Psoas muscle (tissue), 8 donors: ENCODE measurements around the gene PSMB5. TPM values are rescaled to one million over a fixed set of nuclear protein-coding genes. Genes with fewer than 3 reads are reported as not detected.

Experiments
- ATAC-seq, 4 donors: fragments of 200-7000 bp; cut with Tn5 transposase; one replicate each; pipeline ENCODE4 v1.9.1; 2020; ENCODE audit warnings: moderate library complexity in 3 of 4, mild to moderate bottlenecking in 2 of 4
- DNase-seq, 2 donors: peaks; one replicate each; pipeline ENCODE4 v3.0.0-alpha.2; 2020
- H3K27ac ChIP-seq: fragments of 200-600 bp; one replicate; pipeline ENCODE4 v1.8.0; 2022
- H3K27me3 ChIP-seq, 3 donors: fragments of 200-600 bp in 1 of 3; one replicate each; pipeline versions ENCODE4 v1.6.1 to v1.8.0; 2013 to 2022; ENCODE audit warnings: low read length in 2 of 3, mild to moderate bottlenecking in 2 of 3, moderate library complexity in 1 of 3; ENCODE audit not compliant: insufficient read depth in 3 of 3
- H3K36me3 ChIP-seq, 2 donors: fragments of 200-600 bp in 1 of 2; one replicate each; pipeline versions ENCODE4 v1.6.1 to v1.8.0; 2013 to 2022; ENCODE audit warnings: low read depth in 1 of 2, mild to moderate bottlenecking in 1 of 2, moderate library complexity in 1 of 2; ENCODE audit not compliant: insufficient read depth in 1 of 2
- H3K4me1 ChIP-seq: fragments of 200-600 bp; one replicate; pipeline ENCODE4 v1.8.0; 2022
- H3K4me3 ChIP-seq: fragments of 200-600 bp; one replicate; pipeline ENCODE4 v1.8.0; 2022; ENCODE audit warnings: mild to moderate bottlenecking
- H3K9me3 ChIP-seq: fragments of 200-600 bp; one replicate; pipeline ENCODE4 v1.8.0; 2022
- WGBS, 3 donors: extraction: QIAGEN DNeasy Blood & Tissue Kit; methylation state at CpG; one replicate each; pipeline versions ENCODE4 v1.1.6 to v1.1.7; 2013; 5-methylcytosine and 5-hydroxymethylcytosine counted together
- intact Hi-C, 2 donors: fragments of 100-400 bp; cut with DNase I; formaldehyde crosslinking; loops; one replicate each; pipeline versions ENCODE4 v1.11.0 to v1.14.2; 2022
- polyA plus RNA-seq, 3 donors: library from polyadenylated mRNA; stranded (reverse); fragments of 200-250 nt; gene quantifications; one replicate each; pipeline ENCODE4 v1.2.3, GENCODE V29; 2013
- total RNA-seq, 4 donors: library from RNA; stranded (reverse); fragmentation: NEBNext Ultra II Directional in 2 of 4; extraction: Animal tissue kit (Norgen Biotek cat#: 25700) in 2 of 4; gene quantifications; one replicate each; pipeline versions ENCODE4 v1.2.1 to v1.2.4, GENCODE V29; 2021 to 2023
- TF ChIP-seq, protein P1 (sequence below): fragments of 200-600 bp; IDR thresholded peaks from one replicate; pipeline ENCODE4 v1.8.0; 2022; ENCODE audit warnings: antibody characterized with exemption
- donor health status: healthy with polysubstance abuse.
- donor health status: DM: no; HTN: no; CAD: no; lungs with moderate emphysema.
- donor health status: Bipolar disorder and iron deficiency.
- donor health status: healthy.
- donor health status: DM: yes; HTN: yes; CAD: no.
- donor health status: DM: no; HTN: no; CAD: no.
- donor health status: DM: no; HTN: no; CAD: no.
- donor health status: DM: yes; HTN: yes; CAD: no.

PSMB5 gene
- total and polyA plus RNA-seq, 7 donors: 156 to 619 (median 304) TPM

DNA sequence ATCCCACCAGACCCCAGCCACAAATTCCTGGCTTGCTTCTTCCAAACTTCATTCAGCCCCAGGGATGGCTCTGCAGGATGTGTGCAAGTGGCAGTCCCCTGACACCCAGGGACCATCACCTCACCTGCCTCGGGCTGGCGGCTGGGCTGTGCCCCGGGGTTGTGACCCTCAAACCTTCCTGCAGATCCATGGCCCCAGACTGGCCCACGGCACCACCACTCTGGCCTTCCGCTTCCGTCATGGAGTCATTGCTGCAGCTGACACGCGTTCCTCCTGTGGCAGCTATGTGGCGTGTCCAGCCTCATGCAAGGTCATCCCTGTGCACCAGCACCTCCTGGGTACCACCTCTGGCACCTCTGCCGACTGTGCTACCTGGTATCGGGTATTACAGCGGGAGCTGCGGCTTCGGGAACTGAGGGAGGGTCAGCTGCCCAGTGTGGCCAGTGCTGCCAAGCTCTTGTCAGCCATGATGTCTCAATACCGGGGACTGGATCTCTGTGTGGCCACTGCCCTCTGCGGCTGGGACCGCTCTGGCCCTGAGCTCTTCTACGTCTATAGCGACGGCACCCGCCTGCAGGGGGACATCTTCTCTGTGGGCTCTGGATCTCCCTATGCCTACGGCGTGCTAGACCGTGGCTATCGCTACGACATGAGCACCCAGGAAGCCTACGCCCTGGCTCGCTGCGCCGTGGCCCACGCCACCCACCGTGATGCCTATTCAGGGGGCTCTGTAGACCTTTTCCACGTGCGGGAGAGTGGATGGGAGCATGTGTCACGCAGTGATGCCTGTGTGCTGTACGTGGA is 7.7 kb upstream of the PSMB5 start, which contains the start of gene PSMB11:
Gene PSMB11, plus strand, starts transcription at position 51 of the 804 bp plus-strand sequence. Its CDS starts 14 bp downstream, at position 65.
- Histone ChIP-seq H3K4me3 (no peak within 1 kb of the TSS), H3K4me1 (no peaks in the 10 kb centered on the region), H3K27me3 (no peaks in the 10 kb centered on the region), H3K36me3 (no peaks in the 10 kb centered on the region), H3K27ac (no peak within 1 kb of the TSS), H3K9me3 (no peaks in the 10 kb centered on the region)
- WGBS, 3 donors: 90 to 96% (median 92%) methylated on average over 36 of the region's 36 CpGs
- DNase-seq: no peak
- ATAC-seq: no peak
- intact Hi-C loops: no loop called here
- TF ChIP-seq, protein P1, sequence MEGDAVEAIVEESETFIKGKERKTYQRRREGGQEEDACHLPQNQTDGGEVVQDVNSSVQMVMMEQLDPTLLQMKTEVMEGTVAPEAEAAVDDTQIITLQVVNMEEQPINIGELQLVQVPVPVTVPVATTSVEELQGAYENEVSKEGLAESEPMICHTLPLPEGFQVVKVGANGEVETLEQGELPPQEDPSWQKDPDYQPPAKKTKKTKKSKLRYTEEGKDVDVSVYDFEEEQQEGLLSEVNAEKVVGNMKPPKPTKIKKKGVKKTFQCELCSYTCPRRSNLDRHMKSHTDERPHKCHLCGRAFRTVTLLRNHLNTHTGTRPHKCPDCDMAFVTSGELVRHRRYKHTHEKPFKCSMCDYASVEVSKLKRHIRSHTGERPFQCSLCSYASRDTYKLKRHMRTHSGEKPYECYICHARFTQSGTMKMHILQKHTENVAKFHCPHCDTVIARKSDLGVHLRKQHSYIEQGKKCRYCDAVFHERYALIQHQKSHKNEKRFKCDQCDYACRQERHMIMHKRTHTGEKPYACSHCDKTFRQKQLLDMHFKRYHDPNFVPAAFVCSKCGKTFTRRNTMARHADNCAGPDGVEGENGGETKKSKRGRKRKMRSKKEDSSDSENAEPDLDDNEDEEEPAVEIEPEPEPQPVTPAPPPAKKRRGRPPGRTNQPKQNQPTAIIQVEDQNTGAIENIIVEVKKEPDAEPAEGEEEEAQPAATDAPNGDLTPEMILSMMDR: no peak

DNA sequence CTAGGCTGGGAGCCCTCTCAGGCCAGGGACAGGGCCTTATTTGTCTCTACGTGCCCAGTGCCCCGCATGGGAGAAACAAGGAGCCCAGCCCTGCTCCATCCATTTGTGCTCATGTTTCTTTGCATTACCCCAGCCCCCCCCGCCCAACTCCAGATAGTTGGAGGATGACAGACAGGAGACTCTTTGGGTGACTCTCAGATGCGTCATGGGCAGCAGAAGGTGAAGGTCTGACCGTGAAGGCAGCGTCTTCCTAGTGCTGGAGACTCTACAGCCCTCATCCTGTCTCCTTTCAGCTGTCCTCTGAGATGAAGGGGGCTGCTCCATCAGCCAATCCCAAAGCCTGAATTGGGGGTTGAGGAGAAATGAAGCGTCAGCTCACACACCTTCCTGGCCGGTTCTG is 7.0 kb upstream of the PSMB5 start:
- H3K27me3 ChIP-seq: no peaks in the 10 kb centered on the region
- intact Hi-C loops: no loop called here
- no peaks in the 10 kb centered on the region for H3K4me1 ChIP-seq
- DNase-seq (no peak), ATAC-seq (no peak)
- no peak overlapping the region for H3K27ac ChIP-seq
- H3K4me3 ChIP-seq: no peak overlapping the region
- no peaks in the 10 kb centered on the region for H3K9me3 ChIP-seq
- no peaks in the 10 kb centered on the region for H3K36me3 ChIP-seq
- WGBS, 3 donors: 77 to 86% (median 79%) methylated on average over 8 of the region's 8 CpGs
- TF ChIP-seq, protein P1: no peak

DNA sequence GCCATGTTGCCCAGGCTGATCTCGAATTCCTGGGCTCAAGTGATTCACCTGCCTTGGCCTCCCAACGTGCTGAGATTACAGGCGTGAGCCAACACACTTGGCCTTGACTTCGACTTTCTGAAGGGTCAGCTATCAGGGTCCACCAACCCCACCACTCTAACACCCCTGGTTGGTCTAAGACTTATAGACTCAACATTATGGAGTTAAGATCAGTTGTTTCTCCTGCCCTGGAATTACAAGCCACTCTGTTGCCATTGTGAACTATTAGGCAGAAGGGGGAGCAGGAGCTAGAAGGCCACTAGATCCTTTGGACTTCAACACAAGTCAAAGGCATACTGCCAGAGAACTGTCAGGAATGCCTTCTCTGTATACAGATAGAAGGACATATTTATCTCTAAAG is 5.4 kb upstream of the PSMB5 start:
- intact Hi-C loops: no loop called here
- Histone ChIP-seq H3K4me1 (peaks cover 4% of the 10 kb centered on the region), H3K4me3 (no peak overlapping the region), H3K27ac (no peak overlapping the region), H3K27me3 (no peaks in the 10 kb centered on the region), H3K36me3 (no peaks in the 10 kb centered on the region), H3K9me3 (no peaks in the 10 kb centered on the region)
- ATAC-seq (no peak), DNase-seq (no peak)
- TF ChIP-seq, protein P1: no peak
- WGBS, 3 donors: 84 to 93% (median 90%) methylated on average over 4 of the region's 4 CpGs

DNA sequence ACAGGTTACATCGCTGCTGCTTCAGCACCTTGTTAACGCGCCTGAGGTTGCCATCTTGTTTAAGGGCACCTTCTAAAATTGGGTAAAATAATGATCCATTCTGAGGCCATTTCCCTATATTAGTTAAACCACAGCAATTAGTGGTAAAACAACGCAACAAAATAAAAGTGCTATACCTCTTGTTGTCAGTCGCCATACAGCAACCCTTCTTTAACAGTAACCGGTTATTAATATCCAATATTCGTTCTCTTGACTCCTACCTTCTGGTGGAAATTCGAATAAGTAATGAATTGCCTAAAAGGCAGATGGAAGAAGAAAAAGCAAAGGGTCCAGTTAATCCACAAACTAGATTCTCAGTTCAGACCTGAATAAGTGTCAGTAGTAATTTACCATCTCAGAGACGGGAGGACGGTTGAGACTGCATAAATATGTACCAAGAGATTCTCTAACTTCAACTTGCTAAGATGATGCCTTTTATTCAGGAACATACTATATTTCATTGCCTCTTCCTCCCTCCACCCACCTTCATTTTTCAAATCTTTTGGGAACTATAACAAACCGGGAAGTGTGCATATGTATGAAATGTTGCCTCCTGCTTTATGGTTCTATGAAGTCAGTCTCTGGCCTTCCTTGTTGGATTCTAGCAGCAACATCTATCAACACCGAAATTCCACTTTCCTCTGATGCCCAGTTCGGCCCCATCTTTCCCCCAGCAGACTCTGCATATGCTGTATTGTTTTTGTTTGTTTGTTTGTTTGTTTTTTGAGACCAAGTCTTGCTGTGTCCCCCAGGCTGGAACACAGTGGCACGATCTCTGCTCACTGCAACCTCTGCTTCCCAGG is 824 bp upstream of the PSMB5 start:
- TF ChIP-seq, protein P1: no peak
- 54 to 57% (median 56%) methylated on average over 14 of the region's 14 CpGs for WGBS, 3 donors
- intact Hi-C loops: loop anchor here in 1 of 2 donors (2.0 kb wide), 1 partner anchor 27 kb away; no protein-coding TSS in a partner anchor
- Histone ChIP-seq H3K36me3 (peaks cover 5 to 29% of the 10 kb centered on the region in 2 donors), H3K27ac (peak overlapping the region; percentile 93), H3K4me1 (peaks cover 23% of the 10 kb centered on the region), H3K27me3 (no peaks in the 10 kb centered on the region), H3K4me3 (peak overlapping the region; percentile 88), H3K9me3 (no peaks in the 10 kb centered on the region)
- DNase-seq (no peak), ATAC-seq (no peak)
